SU-DHL-6 (cell line): ENCODE results near the gene TBC1D21.

Experiments
- H2AFZ ChIP-seq: fragments of 200-600 bp; sonication (generic); 2 replicates; pipeline ENCODE4 v1.6.1; 2014; ENCODE audit warnings: low read depth, mild to moderate bottlenecking, moderate library complexity, mixed read lengths, antibody characterized with exemption, low read length; ENCODE audit not compliant: severe bottlenecking
- H3F3A ChIP-seq: fragments of 200-600 bp; shearing (Covaris generic); 2 replicates; pipeline ENCODE4 v1.6.0; 2016; ENCODE audit warnings: antibody characterized with exemption, mild to moderate bottlenecking; ENCODE audit not compliant: insufficient read depth
- H3K27ac ChIP-seq: fragments of 200-600 bp; sonication (generic); 2 replicates; pipeline ENCODE4 v1.5.1; 2016; ENCODE audit warnings: low read depth, mild to moderate bottlenecking, low read length, moderate library complexity, mixed read lengths
- H3K27me3 ChIP-seq: fragments of 200-600 bp; sonication (generic), shearing (Covaris generic); 2 replicates; pipeline ENCODE4 v1.6.0; 2014; ENCODE audit warnings: mild to moderate bottlenecking, low read length
- H3K36me3 ChIP-seq: fragments of 200-600 bp; sonication (generic); 2 replicates; pipeline ENCODE4 v1.6.1; 2014; ENCODE audit warnings: mild to moderate bottlenecking, low read length, mixed read lengths
- H3K4me2 ChIP-seq: fragments of 300-600, 200-600 bp; shearing (Covaris generic), sonication (generic); 2 replicates; pipeline ENCODE4 v1.6.0; 2014; ENCODE audit warnings: low read length, low read depth, mild to moderate bottlenecking; ENCODE audit not compliant: poor library complexity, severe bottlenecking
- H3K4me3 ChIP-seq: fragments of 200-600 bp; sonication (generic); 2 replicates; pipeline ENCODE4 v1.5.1; 2014; ENCODE audit warnings: antibody characterized with exemption, low read length, mild to moderate bottlenecking, mixed read lengths; ENCODE audit not compliant: insufficient read depth, poor library complexity, severe bottlenecking
- H3K79me2 ChIP-seq: fragments of 200-600 bp; sonication (generic); 2 replicates; pipeline ENCODE4 v1.6.1; 2014; ENCODE audit warnings: mild to moderate bottlenecking, low read length, moderate library complexity; ENCODE audit not compliant: insufficient read depth
- H3K9ac ChIP-seq: fragments of 200-600 bp; sonication (generic); 2 replicates; pipeline ENCODE4 v1.7.0; 2014; ENCODE audit warnings: mild to moderate bottlenecking, low read length
- H3K9me2 ChIP-seq: fragments of 200-600 bp; sonication (generic); replicated peaks from 2 replicates; pipeline ENCODE4 v1.6.1; 2014; ENCODE audit warnings: low read length; ENCODE audit not compliant: insufficient read depth
- H3K9me3 ChIP-seq: fragments of 200-600 bp; sonication (generic); 2 replicates; pipeline ENCODE4 v1.6.1; 2014; ENCODE audit warnings: low read length, mixed read lengths; ENCODE audit not compliant: insufficient read depth
- H4K20me1 ChIP-seq: fragments of 200-600 bp; sonication (generic); 2 replicates; pipeline ENCODE4 v1.6.1; 2014; ENCODE audit warnings: low read depth, mild to moderate bottlenecking, antibody characterized with exemption, low read length, moderate library complexity, mixed read lengths
- CTCF ChIP-seq: fragments of 200-600 bp; sonication (generic); IDR thresholded peaks from one replicate; pipeline ENCODE4 v1.5.1; 2017; ENCODE audit warnings: antibody characterized with exemption, mild to moderate bottlenecking, low read length, moderate library complexity; ENCODE audit not compliant: insufficient read depth, poor library complexity, severe bottlenecking
- EZH2phosphoT487 ChIP-seq: fragments of 200-600 bp; sonication (generic), shearing (Covaris generic); conservative IDR thresholded peaks from 2 replicates; pipeline ENCODE4 v1.6.1; 2018; ENCODE audit warnings: mild to moderate bottlenecking, antibody characterized with exemption, low read length, moderate library complexity, mixed read lengths

TBC1D21 gene

GRCh38 chr15:73866481-73866880, 6.9 kb upstream of the TBC1D21 start:
- TF ChIP-seq CTCF (no peak), EZH2phosphoT487 (no peak)
- no peaks in the 10 kb centered on the region for H3K9me2 ChIP-seq
- H3K27ac ChIP-seq, result no peak overlapping the region
- H3K36me3 ChIP-seq, result no peaks in the 10 kb centered on the region
- H3K4me3 ChIP-seq, result no peak overlapping the region
- H3K9me3 ChIP-seq, result no peaks in the 10 kb centered on the region
- H2AFZ ChIP-seq, result no peak overlapping the region
- no peaks in the 10 kb centered on the region for H3K79me2 ChIP-seq
- H3F3A ChIP-seq, result no peaks in the 10 kb centered on the region
- H4K20me1 ChIP-seq, result no peaks in the 10 kb centered on the region
- no peak overlapping the region for H3K9ac ChIP-seq
- H3K27me3 ChIP-seq, result no peaks in the 10 kb centered on the region
- no peak overlapping the region for H3K4me2 ChIP-seq

- Histone ChIP-seq H3K9me3 (no peaks in the 10 kb centered on the region), H3F3A (no peaks in the 10 kb centered on the region), H3K27ac (no peak overlapping the region), H3K4me2 (no peak overlapping the region), H3K27me3 (no peaks in the 10 kb centered on the region), H3K79me2 (no peaks in the 10 kb centered on the region), H4K20me1 (no peaks in the 10 kb centered on the region), H3K36me3 (no peaks in the 10 kb centered on the region), H2AFZ (no peak overlapping the region), H3K9ac (no peak overlapping the region), H3K9me2 (no peaks in the 10 kb centered on the region), H3K4me3 (no peak overlapping the region)
- TF ChIP-seq CTCF, result no peak
- TF ChIP-seq EZH2phosphoT487, result no peak
These were observed 6.4 kb upstream of the TBC1D21 start for GRCh38 chr15:73866881-73867410.

GRCh38 chr15:73867426-73867825, 5.9 kb upstream of the TBC1D21 start:
- TF ChIP-seq EZH2phosphoT487 (no peak), CTCF (no peak)
- no peak overlapping the region for H3K4me3 ChIP-seq
- H3K79me2 ChIP-seq, result no peaks in the 10 kb centered on the region

More at GRCh38 chr15:73867426-73867825, 5.9 kb upstream of the TBC1D21 start:
- H3K9me2 ChIP-seq, result no peaks in the 10 kb centered on the region
- H3K27ac ChIP-seq, result no peak overlapping the region
- no peak overlapping the region for H3K9ac ChIP-seq
- H3K9me3 ChIP-seq, result no peaks in the 10 kb centered on the region
- no peaks in the 10 kb centered on the region for H3K36me3 ChIP-seq
- H2AFZ ChIP-seq, result no peak overlapping the region
- H4K20me1 ChIP-seq, result no peaks in the 10 kb centered on the region
- H3F3A ChIP-seq, result no peaks in the 10 kb centered on the region
- H3K27me3 ChIP-seq, result no peaks in the 10 kb centered on the region
- H3K4me2 ChIP-seq, result no peak overlapping the region
